ENCODE results near the gene SIPA1L3. TPM values are rescaled to one million over a fixed set of nuclear protein-coding genes. Genes with fewer than 3 reads are reported as not detected.

SIPA1L3 gene
- total RNA-seq, 6 experiments from 2014 or later = 9.1 to 20.4 (median 14.9) TPM

DNA sequence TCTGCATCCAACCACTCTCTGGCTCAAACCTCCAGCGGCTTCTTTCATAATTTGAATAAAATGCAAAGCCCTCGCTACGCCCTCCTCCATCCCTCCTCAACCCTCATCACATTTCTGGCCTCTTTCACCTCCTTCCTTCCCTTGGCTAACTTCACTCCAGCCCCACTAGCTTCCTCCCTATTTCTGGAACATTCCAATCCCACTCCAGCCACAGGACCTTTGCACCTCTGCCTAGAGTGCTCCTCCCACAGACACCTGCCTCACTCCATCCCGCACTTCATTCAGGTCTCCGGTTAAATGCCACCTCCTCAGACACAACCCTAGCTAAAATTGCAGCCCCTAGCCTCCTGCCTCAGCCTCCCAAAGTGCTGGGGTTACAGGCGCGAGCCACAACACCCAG is 324.9 kb downstream of the SIPA1L3 start:
- Histone ChIP-seq H3K4me3 (no peak overlapping the region), H3K36me3 (no peaks in the 10 kb centered on the region), H3K9me3 (no peaks in the 10 kb centered on the region), H3K4me1 (no peaks in the 10 kb centered on the region), H3K27me3 (peaks cover 0 to 20% of the 10 kb centered on the region in 2 donors), H3K27ac (no peak overlapping the region)
- TF ChIP-seq POLR2A (IDR thresholded peaks at IDR 0.05) = no peak
- TF ChIP-seq, protein P1, sequence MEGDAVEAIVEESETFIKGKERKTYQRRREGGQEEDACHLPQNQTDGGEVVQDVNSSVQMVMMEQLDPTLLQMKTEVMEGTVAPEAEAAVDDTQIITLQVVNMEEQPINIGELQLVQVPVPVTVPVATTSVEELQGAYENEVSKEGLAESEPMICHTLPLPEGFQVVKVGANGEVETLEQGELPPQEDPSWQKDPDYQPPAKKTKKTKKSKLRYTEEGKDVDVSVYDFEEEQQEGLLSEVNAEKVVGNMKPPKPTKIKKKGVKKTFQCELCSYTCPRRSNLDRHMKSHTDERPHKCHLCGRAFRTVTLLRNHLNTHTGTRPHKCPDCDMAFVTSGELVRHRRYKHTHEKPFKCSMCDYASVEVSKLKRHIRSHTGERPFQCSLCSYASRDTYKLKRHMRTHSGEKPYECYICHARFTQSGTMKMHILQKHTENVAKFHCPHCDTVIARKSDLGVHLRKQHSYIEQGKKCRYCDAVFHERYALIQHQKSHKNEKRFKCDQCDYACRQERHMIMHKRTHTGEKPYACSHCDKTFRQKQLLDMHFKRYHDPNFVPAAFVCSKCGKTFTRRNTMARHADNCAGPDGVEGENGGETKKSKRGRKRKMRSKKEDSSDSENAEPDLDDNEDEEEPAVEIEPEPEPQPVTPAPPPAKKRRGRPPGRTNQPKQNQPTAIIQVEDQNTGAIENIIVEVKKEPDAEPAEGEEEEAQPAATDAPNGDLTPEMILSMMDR (IDR thresholded peaks at IDR 0.05) = no peak
- no peak for DNase-seq
- WGBS (ENCODE audit: insufficient coverage, low coverage, low lambda C conversion rate, missing lambda C conversion rate) = 80% methylated on average over 7 of the region's 7 CpGs
- intact Hi-C loops (cut with DNase I) = loop anchor here in 1 of 2 donors (10.0 kb wide), 1 partner anchor 337 kb away; no protein-coding TSS in a partner anchor
- ATAC-seq = no peak

DNA sequence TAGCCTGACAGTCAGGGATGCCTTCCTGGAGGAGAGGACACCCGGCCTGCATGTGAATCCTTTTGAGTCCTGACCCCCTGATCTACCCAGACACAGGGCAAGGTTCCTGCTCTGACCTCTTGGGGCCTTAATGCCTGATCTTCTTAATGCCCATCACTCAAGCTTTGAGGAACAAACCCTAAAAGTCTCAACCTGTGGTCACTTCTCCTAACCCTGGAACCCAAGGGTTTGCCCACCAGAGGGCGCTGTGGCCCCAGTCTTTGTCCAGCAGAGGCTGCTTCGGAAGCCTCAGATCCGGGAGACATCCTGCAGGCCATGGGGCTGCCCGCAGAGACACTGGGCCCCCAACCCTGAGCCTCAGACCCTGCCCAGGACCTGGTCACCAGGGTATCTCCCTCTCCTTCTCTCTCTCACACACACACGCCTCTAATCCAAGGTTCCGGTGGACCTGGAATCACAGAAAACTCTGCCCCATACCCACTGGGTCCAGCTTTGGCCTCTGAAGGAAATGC is 326.8 kb downstream of the SIPA1L3 start:
- intact Hi-C loops (cut with DNase I) = loop anchor here in 1 of 2 donors (10.0 kb wide), 1 partner anchor 339 kb away; no protein-coding TSS in a partner anchor
- DNase-seq = peak; percentile 75 to 81 (median 81)
- TF ChIP-seq, protein P1 (IDR thresholded peaks at IDR 0.05) = peak; percentile 74 to 84 (median 79)
- no peak for TF ChIP-seq POLR2A (IDR thresholded peaks at IDR 0.05)
- no peak overlapping the region for H3K4me3 ChIP-seq
- peaks cover 0 to 5% of the 10 kb centered on the region in 2 donors for H3K27me3 ChIP-seq
- WGBS (ENCODE audit: insufficient coverage, low coverage, low lambda C conversion rate, missing lambda C conversion rate) = 22% methylated on average over 6 of the region's 7 CpGs
- H3K9me3 ChIP-seq = no peaks in the 10 kb centered on the region
- H3K4me1 ChIP-seq = no peaks in the 10 kb centered on the region
- H3K36me3 ChIP-seq = no peaks in the 10 kb centered on the region
- peak; percentile 76 to 93 (median 90) for ATAC-seq
- H3K27ac ChIP-seq = no peak overlapping the region

DNA sequence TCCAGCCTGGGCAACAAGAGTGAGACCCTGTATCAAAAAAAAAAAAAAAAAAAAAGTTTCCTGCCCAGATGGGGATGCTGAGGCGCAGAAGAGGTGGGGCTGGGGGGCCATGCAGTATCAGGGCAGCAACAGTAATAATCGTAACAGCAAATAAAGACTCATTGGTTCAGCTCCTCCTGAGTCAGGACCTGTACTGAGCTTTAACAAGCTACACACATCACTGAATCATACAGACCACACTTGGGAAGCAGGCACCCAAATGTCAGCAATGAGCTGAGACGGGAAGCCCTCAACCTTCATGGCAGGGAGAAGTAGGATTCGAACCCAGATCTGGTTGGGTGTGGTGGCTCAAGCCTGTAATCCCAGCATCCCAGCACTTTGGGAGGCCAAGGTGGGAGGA is 327.6 kb downstream of the SIPA1L3 start:
- Histone ChIP-seq H3K4me1 (no peaks in the 10 kb centered on the region), H3K9me3 (no peaks in the 10 kb centered on the region), H3K4me3 (no peak overlapping the region), H3K27ac (no peak overlapping the region), H3K36me3 (no peaks in the 10 kb centered on the region), H3K27me3 (no peaks in the 10 kb centered on the region)
- intact Hi-C loops (cut with DNase I) = loop anchor here in 1 of 2 donors (10.0 kb wide), 1 partner anchor 340 kb away; no protein-coding TSS in a partner anchor
- DNase-seq (no peak), ATAC-seq (no peak)
- 60% methylated on average over 3 of the region's 4 CpGs for whole genome bisulfite sequencing (ENCODE audit: insufficient coverage, low coverage, low lambda C conversion rate, missing lambda C conversion rate)
- no peak for TF ChIP-seq POLR2A (IDR thresholded peaks at IDR 0.05)
- TF ChIP-seq, protein P1 (IDR thresholded peaks at IDR 0.05) = no peak

DNA sequence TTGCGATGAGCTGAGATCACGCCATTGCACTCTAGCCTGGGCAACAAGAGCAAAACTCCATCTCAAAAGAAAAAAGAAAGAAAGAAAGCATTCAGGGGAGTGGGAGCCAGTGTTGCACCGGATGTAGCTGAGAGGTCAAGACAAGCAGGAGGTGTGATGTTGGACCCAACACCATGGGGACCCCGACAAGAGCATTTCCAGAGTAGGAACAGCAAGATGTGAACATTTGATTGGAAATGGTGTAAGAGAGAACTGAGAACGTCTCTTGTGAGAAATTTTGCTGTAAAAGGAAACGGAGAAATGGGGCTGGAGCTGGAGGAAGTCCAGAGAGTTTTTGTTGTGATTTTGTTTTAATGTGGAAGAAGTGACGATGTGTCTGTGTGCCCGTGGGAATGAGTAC is 332.8 kb downstream of the SIPA1L3 start:
- intact Hi-C loops (cut with DNase I) = loop anchor here in 1 of 2 donors (10.0 kb wide), 1 partner anchor 345 kb away; no protein-coding TSS in a partner anchor
- Histone ChIP-seq H3K9me3 (no peaks in the 10 kb centered on the region), H3K36me3 (no peaks in the 10 kb centered on the region), H3K27ac (no peak overlapping the region), H3K4me1 (no peaks in the 10 kb centered on the region), H3K27me3 (no peaks in the 10 kb centered on the region), H3K4me3 (no peak overlapping the region)
- no peak for DNase-seq
- WGBS (ENCODE audit: insufficient coverage, low coverage, low lambda C conversion rate, missing lambda C conversion rate) = 46% methylated on average over 6 of the region's 8 CpGs
- TF ChIP-seq POLR2A (IDR thresholded peaks at IDR 0.05) = no peak
- TF ChIP-seq, protein P1 (IDR thresholded peaks at IDR 0.05) = no peak
- no peak for ATAC-seq
